Spleen (tissue), 11 donors: ENCODE data around the gene ACOX2. TPM values are rescaled to one million over a fixed set of nuclear protein-coding genes. Genes with fewer than 3 reads are reported as not detected.

Experiments
- DNase-seq: peaks from one replicate; pipeline ENCODE4 v3.0.0-alpha.2; 2020
- H3K27ac ChIP-seq, 8 donors: fragments of 200-600 bp; sonication (generic) in 7 of 8; 1 replicate in 4 of 8; 2 replicates in 4 of 8; pipeline versions ENCODE4 v1.5.0 to v1.8.0; 2016 to 2021; ENCODE audit warnings: inconsistent platforms in 4 of 8, mild to moderate bottlenecking in 4 of 8, moderate library complexity in 1 of 8
- H3K27me3 ChIP-seq, 7 donors: fragments of 200-600 bp; sonication (generic) in 6 of 7; replicated peaks in 1 of 7; 1 replicate in 4 of 7; 2 replicates in 3 of 7; pipeline versions ENCODE4 v1.5.0 to v1.8.0; 2016 to 2021; ENCODE audit warnings: inconsistent platforms in 3 of 7, mild to moderate bottlenecking in 1 of 7
- H3K36me3 ChIP-seq, 6 donors: fragments of 200-600 bp; sonication (generic) in 5 of 6; 1 replicate in 4 of 6; 2 replicates in 2 of 6; pipeline versions ENCODE4 v1.5.0 to v1.8.0; 2016 to 2021; ENCODE audit warnings: inconsistent platforms in 2 of 6
- H3K4me1 ChIP-seq, 6 donors: fragments of 200-600 bp; sonication (generic) in 5 of 6; 1 replicate in 3 of 6; 2 replicates in 3 of 6; pipeline versions ENCODE4 v1.5.0 to v1.8.0; 2016 to 2021; ENCODE audit warnings: inconsistent platforms in 3 of 6
- H3K4me3 ChIP-seq, 8 donors: fragments of 200-600 bp; sonication (generic) in 7 of 8; 1 replicate in 4 of 8; 2 replicates in 4 of 8; pipeline versions ENCODE4 v1.5.0 to v1.8.0; 2016 to 2021; ENCODE audit warnings: inconsistent platforms in 4 of 8, mild to moderate bottlenecking in 4 of 8, moderate library complexity in 2 of 8
- H3K9me3 ChIP-seq, 8 donors: fragments of 200-600 bp; sonication (generic) in 7 of 8; 1 replicate in 4 of 8; 2 replicates in 4 of 8; pipeline versions ENCODE4 v1.5.0 to v1.8.0; 2016 to 2021; ENCODE audit warnings: inconsistent platforms in 4 of 8
- CTCF ChIP-seq, 11 experiments: fragments of 200-600 bp in 7 of 11; fragments of 450-650 bp in 4 of 11; sonication (generic) in 4 of 11; IDR thresholded peaks in 8 of 11; conservative IDR thresholded peaks in 3 of 11; 1 replicate in 7 of 11; 2 replicates in 4 of 11; pipeline versions ENCODE4 v1.4.0 to v1.8.0; 2016 to 2021; ENCODE audit warnings: antibody characterized with exemption in 11 of 11, inconsistent platforms in 4 of 11, mild to moderate bottlenecking in 1 of 11
- POLR2A ChIP-seq, 3 donors: fragments of 450-650 bp; IDR thresholded peaks; one replicate each; pipeline ENCODE4 v1.5.1; 2017; ENCODE audit warnings: antibody characterized with exemption in 3 of 3, mild to moderate bottlenecking in 1 of 3
- POLR2AphosphoS5 ChIP-seq, 3 donors: sonication (generic); formaldehyde crosslinking; IDR thresholded peaks; one replicate each; pipeline ENCODE4 v1.5.1; 2017; ENCODE audit warnings: antibody characterized with exemption in 3 of 3
- WGBS, 5 donors: extraction: QIAGEN DNeasy Blood & Tissue Kit in 3 of 5; methylation state at CpG; one replicate each; pipeline versions ENCODE4 v1.1.5 to v1.1.7; 2013 to 2018; 5-methylcytosine and 5-hydroxymethylcytosine counted together
- intact Hi-C: fragments of 100-400 bp; cut with DNase I; formaldehyde crosslinking; loops from one replicate; pipeline ENCODE4 v1.15.0; 2023; ENCODE audit warnings: low total_unique reads
- polyA plus RNA-seq, 3 donors: library from polyadenylated mRNA; stranded (reverse); fragments of 200-250 nt; gene quantifications; one replicate each; pipeline ENCODE4 v1.2.1, GENCODE V29; 2013
- total RNA-seq, 7 donors: library from RNA; depleted of rRNA in 3 of 7; stranded (reverse); fragments of >200 nt in 3 of 7; fragmentation: NEBNext Ultra II Directional in 4 of 7; extraction: Animal tissue kit (Norgen Biotek cat#: 25700) in 4 of 7; gene quantifications; one replicate each; pipeline versions ENCODE4 v1.1.0 to v1.2.1, GENCODE V29; 2016 to 2021
- donor health status: healthy with polysubstance abuse.
- donor health status: DM: no; HTN: no; CAD: no; lungs with moderate emphysema.
- donor health status: DM: no; HTN: no; CAD: no.
- donor health status: Bipolar disorder and iron deficiency.
- donor health status: healthy.
- donor health status: DM: no; HTN: no; CAD: no.
- donor health status: DM: yes; HTN: yes; CAD: no.

Gene ACOX2
- total and polyA plus RNA-seq, 10 donors, result 1.3 to 11.5 (median 5.0) TPM

DNA sequence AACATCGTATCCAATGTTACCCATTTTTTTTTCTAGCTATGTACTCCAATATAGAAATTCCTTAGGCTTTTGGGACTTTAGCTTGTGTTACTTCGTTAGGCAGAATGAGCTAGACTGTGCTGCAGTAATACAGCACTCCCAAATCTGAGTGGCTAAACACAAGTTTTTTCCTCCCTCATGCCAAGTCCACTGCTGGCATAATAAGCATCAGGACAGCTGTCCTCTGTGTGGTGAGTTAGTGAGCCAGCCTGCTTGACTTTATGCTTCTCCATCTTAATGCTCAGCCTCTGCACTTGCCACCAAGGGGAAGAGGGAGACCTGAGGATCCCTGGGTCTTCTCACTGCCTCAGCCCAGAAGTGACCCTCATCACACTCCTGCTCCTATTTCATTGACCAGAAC lies 18.2 kb upstream of the ACOX2 start:
- WGBS, 5 donors, result 68 to 92% (median 85%) methylated on average over 2 of the region's 2 CpGs
- peaks cover 0 to 14% (median 0%) of the 10 kb centered on the region in 8 donors for H3K9me3 ChIP-seq
- H3K4me1 ChIP-seq, result no peaks in the 10 kb centered on the region
- H3K36me3 ChIP-seq, result no peaks in the 10 kb centered on the region
- no peak for TF ChIP-seq CTCF (IDR thresholded peaks at IDR 0.05 in 8 of 11, conservative IDR thresholded peaks at IDR 0.05 in 3 of 11)
- TF ChIP-seq POLR2A (IDR thresholded peaks at IDR 0.05), result no peak
- no peak for TF ChIP-seq POLR2AphosphoS5 (IDR thresholded peaks at IDR 0.05)
- no peaks in the 10 kb centered on the region for H3K27me3 ChIP-seq
- no peak overlapping the region for H3K4me3 ChIP-seq
- no peak overlapping the region for H3K27ac ChIP-seq
- intact Hi-C loops, result no loop called here
- no peak for DNase-seq

GRCh38 chr3:58553003-58553402 lies 16.0 kb upstream of the ACOX2 start:
- DNase-seq, result no peak
- Histone ChIP-seq H3K27ac (no peak overlapping the region), H3K36me3 (no peaks in the 10 kb centered on the region), H3K4me1 (no peaks in the 10 kb centered on the region), H3K4me3 (no peak overlapping the region), H3K9me3 (peaks cover 0 to 14% (median 0%) of the 10 kb centered on the region in 8 donors), H3K27me3 (no peaks in the 10 kb centered on the region)
- TF ChIP-seq CTCF (IDR thresholded peaks at IDR 0.05 in 8 of 11, conservative IDR thresholded peaks at IDR 0.05 in 3 of 11), result no peak
- TF ChIP-seq POLR2AphosphoS5 (IDR thresholded peaks at IDR 0.05), result no peak
- TF ChIP-seq POLR2A (IDR thresholded peaks at IDR 0.05), result no peak
- 83 to 96% (median 92%) methylated on average over 1 of the region's 1 CpG for WGBS, 5 donors
- intact Hi-C loops, result no loop called here

DNA sequence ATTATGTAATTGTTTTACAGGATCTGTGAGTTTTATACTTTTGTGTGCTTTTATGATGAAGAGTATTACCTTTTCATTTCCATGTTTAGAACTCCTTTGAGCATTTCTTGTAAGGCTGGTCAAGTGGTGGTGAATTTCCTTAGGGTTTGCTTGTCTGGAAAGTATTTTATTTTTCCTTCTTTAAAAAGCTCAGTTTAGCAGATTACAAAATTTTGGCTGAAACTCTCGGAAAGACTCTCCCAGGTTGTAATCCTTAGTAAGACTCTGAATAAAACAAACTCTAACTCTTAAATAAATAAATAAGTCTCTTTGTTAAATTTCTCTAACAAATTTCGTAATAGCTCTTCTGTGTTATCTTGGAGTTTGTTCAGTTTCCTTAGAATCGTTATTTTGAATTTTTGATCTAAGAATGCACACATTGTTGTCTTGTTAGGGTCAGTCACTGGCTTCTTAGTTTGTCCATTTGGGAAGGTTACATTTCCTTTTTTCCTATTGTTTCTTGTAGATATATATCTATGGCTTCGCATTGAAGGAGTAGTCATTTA lies 14.7 kb upstream of the ACOX2 start:
- 81 to 91% (median 86%) methylated on average over 4 of the region's 4 CpGs for WGBS, 5 donors
- Histone ChIP-seq H3K4me1 (no peaks in the 10 kb centered on the region), H3K36me3 (no peaks in the 10 kb centered on the region), H3K27me3 (no peaks in the 10 kb centered on the region), H3K27ac (no peak overlapping the region), H3K9me3 (peaks cover 0 to 14% (median 0%) of the 10 kb centered on the region in 8 donors), H3K4me3 (no peak overlapping the region)
- DNase-seq, result no peak
- intact Hi-C loops, result no loop called here
- no peak for TF ChIP-seq POLR2AphosphoS5 (IDR thresholded peaks at IDR 0.05)
- TF ChIP-seq CTCF (IDR thresholded peaks at IDR 0.05 in 8 of 11, conservative IDR thresholded peaks at IDR 0.05 in 3 of 11), result no peak
- no peak for TF ChIP-seq POLR2A (IDR thresholded peaks at IDR 0.05)

- 92 to 97% (median 93%) methylated on average over 3 of the region's 3 CpGs for WGBS, 5 donors
- TF ChIP-seq CTCF (IDR thresholded peaks at IDR 0.05 in 8 of 11, conservative IDR thresholded peaks at IDR 0.05 in 3 of 11) (no peak), POLR2A (IDR thresholded peaks at IDR 0.05) (no peak), POLR2AphosphoS5 (IDR thresholded peaks at IDR 0.05) (no peak)
- intact Hi-C loops, result no loop called here
Measured at GRCh38 chr3:58544541-58544940, 7.6 kb upstream of the ACOX2 start.

More at GRCh38 chr3:58544541-58544940, 7.6 kb upstream of the ACOX2 start:
- Histone ChIP-seq H3K4me1 (no peaks in the 10 kb centered on the region), H3K9me3 (no peaks in the 10 kb centered on the region), H3K36me3 (no peaks in the 10 kb centered on the region), H3K4me3 (no peak overlapping the region), H3K27me3 (no peaks in the 10 kb centered on the region), H3K27ac (no peak overlapping the region)
- DNase-seq, result no peak
